Loucy (cell line): Measurements from ENCODE around the gene GBF1.

ENCODE experiments used
- H2AFZ ChIP-seq: fragments of 200-600 bp; sonication (generic); 2 replicates; pipeline ENCODE4 v1.6.0; 2016; ENCODE audit warnings: antibody characterized with exemption, mild to moderate bottlenecking, low read length, moderate library complexity
- H3F3A ChIP-seq: fragments of 200-600 bp; 2 replicates; pipeline ENCODE4 v1.6.0; 2016; ENCODE audit warnings: antibody characterized with exemption, low read depth, mild to moderate bottlenecking
- H3K27me3 ChIP-seq: fragments of 200-600 bp; sonication (generic); 2 replicates; pipeline ENCODE4 v1.6.1; 2014; ENCODE audit warnings: low read length, mild to moderate bottlenecking; ENCODE audit not compliant: insufficient read depth, poor library complexity, severe bottlenecking
- H3K36me3 ChIP-seq: fragments of 200-600 bp; sonication (generic); 2 replicates; pipeline ENCODE4 v1.6.1; 2016; ENCODE audit warnings: low read length; ENCODE audit not compliant: insufficient read depth
- H3K4me1 ChIP-seq: fragments of 200-600 bp; sonication (generic); 2 replicates; pipeline ENCODE4 v1.5.1; 2014; ENCODE audit warnings: low read length, mild to moderate bottlenecking; ENCODE audit not compliant: insufficient read depth, poor library complexity, severe bottlenecking
- H3K4me2 ChIP-seq: fragments of 200-600 bp; sonication (generic); 2 replicates; pipeline ENCODE4 v1.6.0; 2014; ENCODE audit warnings: antibody characterized with exemption, low read length, low read depth, mild to moderate bottlenecking; ENCODE audit not compliant: poor library complexity, severe bottlenecking
- H3K4me3 ChIP-seq: fragments of 200-600 bp; sonication (generic); 2 replicates; pipeline ENCODE4 v1.5.1; 2014; ENCODE audit warnings: low read length, mild to moderate bottlenecking, mixed read lengths; ENCODE audit not compliant: poor library complexity, severe bottlenecking
- H3K79me2 ChIP-seq: fragments of 200-600 bp; sonication (generic); 2 replicates; pipeline ENCODE4 v1.6.1; 2014; ENCODE audit warnings: low read length; ENCODE audit not compliant: insufficient read depth
- H3K9ac ChIP-seq: fragments of 200-600 bp; sonication (generic); 2 replicates; pipeline ENCODE4 v1.6.0; 2014; ENCODE audit warnings: mild to moderate bottlenecking, low read depth, low read length, moderate library complexity; ENCODE audit not compliant: poor library complexity, severe bottlenecking
- H3K9me2 ChIP-seq: fragments of 200-600 bp; sonication (generic); replicated peaks from 2 replicates; pipeline ENCODE4 v1.6.1; 2016; ENCODE audit warnings: low read depth, low read length, mixed read lengths
- H3K9me3 ChIP-seq: fragments of 200-600 bp; sonication (generic); 2 replicates; pipeline ENCODE4 v1.6.1; 2014; ENCODE audit warnings: mild to moderate bottlenecking, antibody characterized with exemption, low read length, low read depth; ENCODE audit not compliant: insufficient read depth
- H4K20me1 ChIP-seq: fragments of 200-600 bp; sonication (generic); 2 replicates; pipeline ENCODE4 v1.6.0; 2014; ENCODE audit warnings: antibody characterized with exemption, low read length, mild to moderate bottlenecking; ENCODE audit not compliant: insufficient read depth, poor library complexity, severe bottlenecking
- EZH2phosphoT487 ChIP-seq: fragments of 200-600 bp; IDR thresholded peaks from 2 replicates; pipeline ENCODE4 v1.6.1; 2018; ENCODE audit warnings: antibody characterized with exemption, mild to moderate bottlenecking, moderate library complexity, borderline replicate concordance
- TF ChIP-seq, protein P1 (sequence below): fragments of 200-600 bp; sonication (generic); conservative IDR thresholded peaks from 2 replicates; pipeline ENCODE4 v1.5.1; 2014; ENCODE audit warnings: mild to moderate bottlenecking, antibody characterized with exemption, low read length

Gene GBF1

GRCh38 chr10:102281102-102281487 is 35.8 kb downstream of the GBF1 start:
- no peaks in the 10 kb centered on the region for H3K27me3 ChIP-seq
- H3F3A ChIP-seq, result no peaks in the 10 kb centered on the region
- H2AFZ ChIP-seq, result no peak overlapping the region
- TF ChIP-seq, protein P1, sequence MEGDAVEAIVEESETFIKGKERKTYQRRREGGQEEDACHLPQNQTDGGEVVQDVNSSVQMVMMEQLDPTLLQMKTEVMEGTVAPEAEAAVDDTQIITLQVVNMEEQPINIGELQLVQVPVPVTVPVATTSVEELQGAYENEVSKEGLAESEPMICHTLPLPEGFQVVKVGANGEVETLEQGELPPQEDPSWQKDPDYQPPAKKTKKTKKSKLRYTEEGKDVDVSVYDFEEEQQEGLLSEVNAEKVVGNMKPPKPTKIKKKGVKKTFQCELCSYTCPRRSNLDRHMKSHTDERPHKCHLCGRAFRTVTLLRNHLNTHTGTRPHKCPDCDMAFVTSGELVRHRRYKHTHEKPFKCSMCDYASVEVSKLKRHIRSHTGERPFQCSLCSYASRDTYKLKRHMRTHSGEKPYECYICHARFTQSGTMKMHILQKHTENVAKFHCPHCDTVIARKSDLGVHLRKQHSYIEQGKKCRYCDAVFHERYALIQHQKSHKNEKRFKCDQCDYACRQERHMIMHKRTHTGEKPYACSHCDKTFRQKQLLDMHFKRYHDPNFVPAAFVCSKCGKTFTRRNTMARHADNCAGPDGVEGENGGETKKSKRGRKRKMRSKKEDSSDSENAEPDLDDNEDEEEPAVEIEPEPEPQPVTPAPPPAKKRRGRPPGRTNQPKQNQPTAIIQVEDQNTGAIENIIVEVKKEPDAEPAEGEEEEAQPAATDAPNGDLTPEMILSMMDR, result no peak
- TF ChIP-seq EZH2phosphoT487, result no peak
- H3K9me3 ChIP-seq, result no peaks in the 10 kb centered on the region
- no peaks in the 10 kb centered on the region for H3K9me2 ChIP-seq
- H3K9ac ChIP-seq, result no peak overlapping the region
- peak overlapping the region; percentile 42 for H3K4me2 ChIP-seq
- peaks cover 52% of the 10 kb centered on the region for H4K20me1 ChIP-seq
- H3K36me3 ChIP-seq, result peaks cover 25% of the 10 kb centered on the region; the same call in 1 of the 2 replicates
- peaks cover 7% of the 10 kb centered on the region for H3K4me1 ChIP-seq
- H3K4me3 ChIP-seq, result no peak overlapping the region
- H3K79me2 ChIP-seq, result peaks cover 72% of the 10 kb centered on the region

DNA sequence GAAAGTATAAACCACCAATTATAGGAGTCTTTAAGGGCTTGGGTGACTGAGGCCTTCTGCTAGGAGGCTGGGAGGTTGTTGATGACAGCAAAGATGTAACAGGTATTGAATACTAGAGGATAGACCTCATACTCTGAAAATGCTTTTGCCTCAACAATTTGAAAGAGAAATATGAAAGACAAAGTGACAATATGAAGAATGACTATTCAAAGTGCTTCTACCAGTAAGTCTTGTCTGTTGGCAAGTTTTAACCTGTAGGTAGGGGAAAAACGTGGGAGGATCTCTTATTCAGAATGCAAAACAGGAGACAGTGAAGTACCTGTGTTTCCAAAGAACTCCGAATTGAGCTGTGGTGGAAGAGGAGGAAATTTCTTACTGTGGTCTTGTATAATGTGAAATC is 38.2 kb downstream of the GBF1 start:
- Histone ChIP-seq H3F3A (no peaks in the 10 kb centered on the region), H4K20me1 (peaks cover 50% of the 10 kb centered on the region), H3K9me3 (no peaks in the 10 kb centered on the region), H3K79me2 (peaks cover 72% of the 10 kb centered on the region), H3K4me2 (no peak overlapping the region), H2AFZ (no peak overlapping the region), H3K27me3 (no peaks in the 10 kb centered on the region), H3K4me3 (no peak overlapping the region), H3K4me1 (peaks cover 7% of the 10 kb centered on the region), H3K9me2 (no peaks in the 10 kb centered on the region), H3K36me3 (peaks cover 22% of the 10 kb centered on the region; the same call in 1 of the 2 replicates), H3K9ac (no peak overlapping the region)
- TF ChIP-seq EZH2phosphoT487, result no peak
- TF ChIP-seq, protein P1, result no peak

- TF ChIP-seq, protein P1, result no peak
- TF ChIP-seq EZH2phosphoT487, result no peak
- Histone ChIP-seq H3K9me2 (no peaks in the 10 kb centered on the region), H4K20me1 (peaks cover 46% of the 10 kb centered on the region), H3F3A (no peaks in the 10 kb centered on the region), H3K4me2 (no peak overlapping the region), H3K36me3 (peaks cover 22% of the 10 kb centered on the region; the same call in 1 of the 2 replicates), H3K27me3 (no peaks in the 10 kb centered on the region), H2AFZ (no peak overlapping the region), H3K9ac (no peak overlapping the region), H3K9me3 (no peaks in the 10 kb centered on the region), H3K79me2 (peaks cover 71% of the 10 kb centered on the region), H3K4me3 (no peak overlapping the region), H3K4me1 (peaks cover 7% of the 10 kb centered on the region)
These were observed 38.6 kb downstream of the GBF1 start for GRCh38 chr10:102283890-102284289.
